ENCODE data around the gene NTHL1. TPM values are rescaled to one million over a fixed set of nuclear protein-coding genes. Genes with fewer than 3 reads are reported as not detected.

The NTHL1 gene
- total and polyA plus RNA-seq, 2 donors (not counting 3 experiments of a cell fraction or from before 2014, with no cell fraction given), result 39.8 to 65.8 TPM

DNA sequence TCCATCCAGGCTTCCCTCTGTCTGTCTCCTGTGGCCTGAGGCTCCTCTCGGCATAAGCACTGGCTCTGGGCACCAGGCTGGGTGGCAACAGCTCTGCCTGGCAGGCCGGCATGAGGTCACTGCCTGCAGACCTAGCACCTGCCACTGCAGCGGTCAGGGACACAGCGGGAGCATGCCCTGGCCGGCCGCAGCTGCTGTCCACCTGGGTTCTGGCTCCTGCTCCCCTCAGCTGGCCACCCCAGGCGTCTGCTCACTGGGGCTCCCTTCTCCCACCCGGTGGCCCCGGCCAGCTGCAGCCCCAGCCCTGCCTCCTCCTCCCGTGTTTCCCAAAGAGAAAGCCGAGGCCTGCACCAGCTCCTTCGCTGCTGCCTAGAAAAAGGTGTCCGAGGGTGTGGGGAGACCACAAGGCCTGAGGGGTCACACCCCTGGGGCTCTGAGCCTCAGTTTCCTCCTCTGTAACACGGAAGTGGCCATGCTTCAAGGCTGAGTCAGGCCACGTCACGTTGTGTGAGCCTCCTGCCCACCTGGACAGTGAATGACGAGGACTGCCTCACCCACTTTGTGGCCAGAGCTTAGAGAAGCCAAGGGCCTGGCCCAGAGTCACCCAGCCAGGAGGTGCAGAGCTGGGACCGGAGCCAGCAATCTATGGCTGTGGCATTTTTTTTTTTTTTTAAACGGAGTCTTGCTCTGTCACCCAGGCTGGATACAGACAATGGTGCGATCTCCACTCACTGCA, 6.7 kb downstream of the NTHL1 start:
- peaks cover 22% of the 10 kb centered on the region for H3K4me1 ChIP-seq (ENCODE audit: control insufficient read depth, extremely low read depth, insufficient read depth, low read length)
- H2AFZ ChIP-seq (ENCODE audit: low read depth, low read length), result no peak overlapping the region
- H3K4me3 ChIP-seq (replicated peaks in 1 of 3; ENCODE audit: insufficient read depth in 1 of 3, low read depth in 1 of 3, low read length in 3 of 3), result no peak overlapping the region
- intact Hi-C loops (cut with micrococcal nuclease), result no loop called here
- FAIRE-seq (no peak), DNase-seq (ENCODE audit: low read depth, low spot score) (no peak)
- H3K9ac ChIP-seq (replicated peaks; ENCODE audit: extremely low read depth, insufficient read depth, low read length), result no peak overlapping the region
- no peaks in the 10 kb centered on the region for H3K9me3 ChIP-seq (replicated peaks; ENCODE audit: control insufficient read depth, insufficient read depth, low read length)
- dilution Hi-C loops (cut with MboI; ENCODE audit: extremely low pct_ligation_motif_present, low sequenced_read_pairs), result loop anchor here (25.0 kb wide), 1 partner anchor 121 kb away; the partner anchor contains the start of gene TRAF7
- no peak overlapping the region for H3K27ac ChIP-seq (ENCODE audit: insufficient read depth, low read depth, low read length)
- no peaks in the 10 kb centered on the region for H4K20me1 ChIP-seq (replicated peaks; ENCODE audit: control insufficient read depth, extremely low read depth, insufficient read depth, low read length)
- TF ChIP-seq, protein P1, sequence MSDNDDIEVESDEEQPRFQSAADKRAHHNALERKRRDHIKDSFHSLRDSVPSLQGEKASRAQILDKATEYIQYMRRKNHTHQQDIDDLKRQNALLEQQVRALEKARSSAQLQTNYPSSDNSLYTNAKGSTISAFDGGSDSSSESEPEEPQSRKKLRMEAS (IDR thresholded peaks at IDR 0.05; ENCODE audit: insufficient read depth, insufficient read length), result no peak
- TF ChIP-seq POLR2A (IDR thresholded peaks at IDR 0.05; ENCODE audit: low read depth, low read length) (no peak), JUN (IDR thresholded peaks at IDR 0.05; ENCODE audit: borderline replicate concordance, insufficient read depth, insufficient read length, low read depth) (no peak), MYC (IDR thresholded peaks at IDR 0.05; ENCODE audit: low read depth, low read length) (no peak)
- ChIA-PET POLR2A (interaction anchor here (0.7 to 1.0 kb wide), 2 partner anchors 114 to 163 kb away, joined by 3 read pairs; partner anchors contain the start of gene TRAF7), CTCF (interaction anchor here (0.9 to 1.2 kb wide), 2 partner anchors 18 to 100 kb away, joined by 3 to 5 read pairs; no protein-coding TSS in a partner anchor)
- no TSS peak for BruUV-seq (replicated peaks)
- no peaks in the 10 kb centered on the region for H3K79me2 ChIP-seq (ENCODE audit: control insufficient read depth, insufficient read depth, low read length)
- H3K4me2 ChIP-seq (ENCODE audit: insufficient read depth, low read length), result no peak overlapping the region
- no peaks in the 10 kb centered on the region for H3K27me3 ChIP-seq (ENCODE audit: control insufficient read depth in 2 of 2, insufficient read depth in 2 of 2, low read length in 2 of 2)
- no peaks in the 10 kb centered on the region for H3K9me1 ChIP-seq (replicated peaks; ENCODE audit: control insufficient read depth, extremely low read depth, insufficient read depth, low read length)
- H3K36me3 ChIP-seq (ENCODE audit: control insufficient read depth in 2 of 2, extremely low read depth in 1 of 2, insufficient read depth in 2 of 2, low read length in 2 of 2), result peaks cover 0 to 10% of the 10 kb centered on the region in 2 experiments

DNA sequence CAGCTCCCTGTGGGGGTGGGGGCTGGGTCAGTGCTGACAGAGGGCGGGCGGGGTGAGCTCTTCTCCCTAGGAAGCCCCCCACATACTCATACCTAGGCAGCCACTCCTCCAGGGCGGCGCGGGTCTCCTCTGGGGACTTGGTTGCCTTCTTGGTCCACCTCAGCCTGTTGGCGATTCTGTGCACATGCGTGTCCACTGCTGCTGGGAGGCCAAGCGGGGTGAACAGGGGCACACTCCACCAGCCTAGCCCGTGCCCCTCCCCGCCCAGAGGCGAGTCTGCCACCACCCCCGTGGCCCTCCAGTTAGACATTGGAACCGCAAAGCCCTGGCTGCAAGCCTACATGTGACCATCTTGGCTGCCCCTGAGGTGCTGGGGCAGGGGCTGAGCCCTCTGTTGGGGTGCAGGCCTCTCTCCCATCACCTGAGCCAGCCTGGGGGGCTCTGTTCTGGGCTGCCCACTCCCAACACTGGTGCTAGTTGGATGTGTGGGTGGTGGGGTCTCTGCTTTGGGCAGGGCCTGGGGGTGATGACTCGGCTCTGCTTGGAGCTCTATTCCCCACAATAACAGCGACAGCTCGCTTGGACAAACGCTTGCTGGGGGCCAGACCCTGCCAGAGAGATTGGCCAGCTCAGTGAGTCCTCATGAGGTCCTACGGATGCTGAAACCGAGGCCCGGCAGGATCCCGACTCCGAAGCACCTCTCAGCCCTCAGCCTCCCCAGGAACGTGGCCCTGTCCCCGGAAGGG, 7.4 kb downstream of the NTHL1 start:
- dilution Hi-C loops (cut with MboI; ENCODE audit: extremely low pct_ligation_motif_present, low sequenced_read_pairs), result loop anchor here (25.0 kb wide), 1 partner anchor 122 kb away; the partner anchor contains the start of gene TRAF7
- POLR2A ChIA-PET, result interaction anchor here (1.0 kb wide), 1 partner anchor 115 kb away, joined by 3 read pairs; the partner anchor contains the start of gene TRAF7
- H3K9ac ChIP-seq (replicated peaks; ENCODE audit: extremely low read depth, insufficient read depth, low read length), result no peak overlapping the region

More for the DNA sequence above, 7.4 kb downstream of the NTHL1 start:
- intact Hi-C loops (cut with micrococcal nuclease), result no loop called here
- no peaks in the 10 kb centered on the region for H3K79me2 ChIP-seq (ENCODE audit: control insufficient read depth, insufficient read depth, low read length)
- H4K20me1 ChIP-seq (replicated peaks; ENCODE audit: control insufficient read depth, extremely low read depth, insufficient read depth, low read length), result no peaks in the 10 kb centered on the region
- no peak overlapping the region for H3K27ac ChIP-seq (ENCODE audit: insufficient read depth, low read depth, low read length)
- no peak for DNase-seq (ENCODE audit: low read depth, low spot score)
- H3K4me2 ChIP-seq (ENCODE audit: insufficient read depth, low read length), result no peak overlapping the region
- no peak overlapping the region for H3K4me3 ChIP-seq (replicated peaks in 1 of 3; ENCODE audit: insufficient read depth in 1 of 3, low read depth in 1 of 3, low read length in 3 of 3)
- no peak overlapping the region for H2AFZ ChIP-seq (ENCODE audit: low read depth, low read length)
- no peaks in the 10 kb centered on the region for H3K9me3 ChIP-seq (replicated peaks; ENCODE audit: control insufficient read depth, insufficient read depth, low read length)
- FAIRE-seq, result no peak
- CTCF ChIA-PET, result interaction anchor here (0.9 to 1.2 kb wide), 3 partner anchors 17 to 100 kb away, joined by 3 to 5 read pairs (median 3); no protein-coding TSS in a partner anchor
- no TSS peak for BruUV-seq (replicated peaks)
- no peaks in the 10 kb centered on the region for H3K9me1 ChIP-seq (replicated peaks; ENCODE audit: control insufficient read depth, extremely low read depth, insufficient read depth, low read length)
- H3K36me3 ChIP-seq (ENCODE audit: control insufficient read depth in 2 of 2, extremely low read depth in 1 of 2, insufficient read depth in 2 of 2, low read length in 2 of 2), result peaks cover 0 to 10% of the 10 kb centered on the region in 2 experiments
- H3K27me3 ChIP-seq (ENCODE audit: control insufficient read depth in 2 of 2, insufficient read depth in 2 of 2, low read length in 2 of 2), result no peaks in the 10 kb centered on the region
- peak; percentile 11 for TF ChIP-seq POLR2AphosphoS5 (IDR thresholded peaks at IDR 0.05; ENCODE audit: insufficient read depth, low read depth, low read length)
- no peak for TF ChIP-seq GATA2 (IDR thresholded peaks at IDR 0.05; ENCODE audit: insufficient read depth, insufficient read length, low read depth, low read length)
- no peak for TF ChIP-seq EZH2 (IDR thresholded peaks at IDR 0.05; ENCODE audit: borderline replicate concordance, low read depth, low read length, severe bottlenecking)
- TF ChIP-seq, protein P1 (IDR thresholded peaks at IDR 0.05; ENCODE audit: insufficient read depth, insufficient read length), result no peak
- TF ChIP-seq, protein P2, sequence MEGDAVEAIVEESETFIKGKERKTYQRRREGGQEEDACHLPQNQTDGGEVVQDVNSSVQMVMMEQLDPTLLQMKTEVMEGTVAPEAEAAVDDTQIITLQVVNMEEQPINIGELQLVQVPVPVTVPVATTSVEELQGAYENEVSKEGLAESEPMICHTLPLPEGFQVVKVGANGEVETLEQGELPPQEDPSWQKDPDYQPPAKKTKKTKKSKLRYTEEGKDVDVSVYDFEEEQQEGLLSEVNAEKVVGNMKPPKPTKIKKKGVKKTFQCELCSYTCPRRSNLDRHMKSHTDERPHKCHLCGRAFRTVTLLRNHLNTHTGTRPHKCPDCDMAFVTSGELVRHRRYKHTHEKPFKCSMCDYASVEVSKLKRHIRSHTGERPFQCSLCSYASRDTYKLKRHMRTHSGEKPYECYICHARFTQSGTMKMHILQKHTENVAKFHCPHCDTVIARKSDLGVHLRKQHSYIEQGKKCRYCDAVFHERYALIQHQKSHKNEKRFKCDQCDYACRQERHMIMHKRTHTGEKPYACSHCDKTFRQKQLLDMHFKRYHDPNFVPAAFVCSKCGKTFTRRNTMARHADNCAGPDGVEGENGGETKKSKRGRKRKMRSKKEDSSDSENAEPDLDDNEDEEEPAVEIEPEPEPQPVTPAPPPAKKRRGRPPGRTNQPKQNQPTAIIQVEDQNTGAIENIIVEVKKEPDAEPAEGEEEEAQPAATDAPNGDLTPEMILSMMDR (IDR thresholded peaks at IDR 0.05; ENCODE audit: extremely low read depth in 1 of 2, insufficient read depth in 1 of 2, low read depth in 1 of 2, low read length in 2 of 2), result no peak
- peaks cover 29% of the 10 kb centered on the region for H3K4me1 ChIP-seq (ENCODE audit: control insufficient read depth, extremely low read depth, insufficient read depth, low read length)

Measured in endothelial cell of umbilical vein (primary cell).